Testis (tissue), 3 donors: ENCODE measurements around the gene INSM1. TPM values are rescaled to one million over a fixed set of nuclear protein-coding genes. Genes with fewer than 3 reads are reported as not detected.

Source experiments
- DNase-seq: peaks from one replicate; pipeline ENCODE4 v3.0.0-alpha.2; 2019
- H3K27ac ChIP-seq, 2 donors: fragments of 200-600 bp; sonication (generic); one replicate each; pipeline ENCODE4 v1.5.1; 2019
- H3K27me3 ChIP-seq: fragments of 200-600 bp; sonication (generic); one replicate; pipeline ENCODE4 v1.5.1; 2019
- H3K36me3 ChIP-seq: fragments of 200-600 bp; sonication (generic); one replicate; pipeline ENCODE4 v1.5.1; 2017; ENCODE audit warnings: low read depth; ENCODE audit errors: missing control alignments
- H3K4me1 ChIP-seq: fragments of 200-600 bp; sonication (generic); one replicate; pipeline ENCODE4 v1.5.1; 2019
- H3K4me3 ChIP-seq, 2 donors: fragments of 200-600 bp; sonication (generic); one replicate each; pipeline ENCODE4 v1.5.1; 2017 to 2019
- H3K9me3 ChIP-seq: fragments of 200-600 bp; sonication (generic); one replicate; pipeline ENCODE4 v1.5.1; 2017
- POLR2A ChIP-seq: fragments of 450-650 bp; IDR thresholded peaks from one replicate; pipeline ENCODE4 v1.6.1; 2017; ENCODE audit warnings: antibody characterized with exemption, mild to moderate bottlenecking, moderate library complexity
- WGBS, 2 donors: methylation state at CpG; one replicate each; pipeline ENCODE4 v1.1.5; 2018; 5-methylcytosine and 5-hydroxymethylcytosine counted together
- intact Hi-C: fragments of 100-400 bp; cut with DNase I; formaldehyde crosslinking; loops from one replicate; pipeline ENCODE4 v1.15.1; 2023; ENCODE audit warnings: low total_unique reads
- polyA plus RNA-seq: library from polyadenylated mRNA; stranded (reverse); fragments of 350-450 nt; fragmentation: Illumina TruSeq; extraction: RNeasy Lipid Tissue Mini Kit (QIAGEN cat#74804); gene quantifications from one replicate; pipeline ENCODE4 v1.2.3, GENCODE V29; 2014; ENCODE audit warnings: low read depth, low replicate concordance; ENCODE audit not compliant: insufficient read depth
- total RNA-seq, 2 donors: library from RNA; depleted of rRNA; stranded (reverse); fragments of >200 nt; gene quantifications; one replicate each; pipeline ENCODE4 v1.2.3, GENCODE V29; 2016
- TF ChIP-seq, protein P1 (sequence below), 3 experiments: fragments of 450-650 bp in 2 of 3; fragments of 200-600 bp in 1 of 3; sonication (generic) in 1 of 3; IDR thresholded peaks; one replicate each; pipeline ENCODE4 v1.5.1; 2016 to 2019; ENCODE audit warnings: antibody characterized with exemption in 3 of 3, mild to moderate bottlenecking in 2 of 3, moderate library complexity in 1 of 3

The INSM1 gene
- total and polyA plus RNA-seq, 3 donors from 2014 or later, result 0.84 to 2.8 (median 2.7) TPM

DNA sequence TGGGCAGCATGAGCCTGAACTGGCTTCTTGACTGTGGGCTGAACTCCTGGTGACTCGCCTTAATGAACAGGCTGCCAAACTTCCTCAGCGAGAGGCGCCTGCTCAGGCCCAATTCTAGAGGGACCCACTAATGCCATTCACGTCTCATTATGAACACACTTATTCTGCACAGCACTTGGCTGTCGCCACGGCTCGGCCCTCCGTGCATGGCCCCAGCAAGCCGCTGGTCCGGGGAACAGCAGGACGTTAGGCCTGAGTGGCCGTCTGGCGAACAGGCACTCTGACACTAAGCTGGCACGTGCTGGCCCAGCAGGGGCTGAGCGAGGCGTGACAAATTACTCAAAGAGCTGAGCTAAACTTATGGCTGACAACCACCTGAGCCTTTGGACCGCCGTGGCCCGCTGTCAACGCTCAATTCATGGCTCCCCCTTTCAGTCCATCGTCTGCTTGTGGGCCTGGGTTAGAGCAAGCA is 45.9 kb downstream of the INSM1 start:
- Histone ChIP-seq H3K9me3 (no peaks in the 10 kb centered on the region), H3K4me3 (no peak overlapping the region), H3K27me3 (no peaks in the 10 kb centered on the region), H3K4me1 (no peaks in the 10 kb centered on the region), H3K36me3 (no peaks in the 10 kb centered on the region), H3K27ac (no peak overlapping the region)
- intact Hi-C loops, result no loop called here
- TF ChIP-seq, protein P1, sequence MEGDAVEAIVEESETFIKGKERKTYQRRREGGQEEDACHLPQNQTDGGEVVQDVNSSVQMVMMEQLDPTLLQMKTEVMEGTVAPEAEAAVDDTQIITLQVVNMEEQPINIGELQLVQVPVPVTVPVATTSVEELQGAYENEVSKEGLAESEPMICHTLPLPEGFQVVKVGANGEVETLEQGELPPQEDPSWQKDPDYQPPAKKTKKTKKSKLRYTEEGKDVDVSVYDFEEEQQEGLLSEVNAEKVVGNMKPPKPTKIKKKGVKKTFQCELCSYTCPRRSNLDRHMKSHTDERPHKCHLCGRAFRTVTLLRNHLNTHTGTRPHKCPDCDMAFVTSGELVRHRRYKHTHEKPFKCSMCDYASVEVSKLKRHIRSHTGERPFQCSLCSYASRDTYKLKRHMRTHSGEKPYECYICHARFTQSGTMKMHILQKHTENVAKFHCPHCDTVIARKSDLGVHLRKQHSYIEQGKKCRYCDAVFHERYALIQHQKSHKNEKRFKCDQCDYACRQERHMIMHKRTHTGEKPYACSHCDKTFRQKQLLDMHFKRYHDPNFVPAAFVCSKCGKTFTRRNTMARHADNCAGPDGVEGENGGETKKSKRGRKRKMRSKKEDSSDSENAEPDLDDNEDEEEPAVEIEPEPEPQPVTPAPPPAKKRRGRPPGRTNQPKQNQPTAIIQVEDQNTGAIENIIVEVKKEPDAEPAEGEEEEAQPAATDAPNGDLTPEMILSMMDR (IDR thresholded peaks at IDR 0.05), result no peak
- TF ChIP-seq POLR2A, result no peak
- 88 to 89% methylated on average over 7 to 21 of the region's 21 CpGs for WGBS, 2 donors
- no peak for DNase-seq

DNA sequence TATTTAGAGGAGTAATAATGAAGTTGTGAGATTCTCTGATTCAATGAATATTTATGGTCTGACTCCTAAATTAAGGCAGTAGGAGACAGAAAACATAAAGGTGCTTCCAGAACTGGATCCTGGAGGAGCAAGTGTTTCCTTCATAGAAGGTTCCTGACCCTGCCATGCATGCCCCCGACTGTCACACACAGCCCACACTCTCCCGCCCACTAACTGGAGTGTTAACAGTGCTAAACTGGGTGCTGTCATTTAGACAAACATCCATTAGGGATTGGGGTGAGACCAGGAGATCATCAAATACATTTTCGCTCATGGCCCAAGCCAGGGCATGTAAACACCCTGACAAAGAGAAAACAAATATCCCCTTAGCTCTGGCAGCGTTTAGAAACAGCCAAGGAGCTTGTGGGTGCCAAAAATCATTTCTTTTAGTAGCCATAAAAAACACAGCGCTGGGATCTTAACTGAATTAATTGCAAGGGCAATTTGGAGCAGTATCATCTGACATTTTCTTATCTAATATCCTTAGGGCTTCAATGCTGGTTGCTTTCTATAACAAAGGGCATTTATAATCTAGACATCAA is 46.8 kb downstream of the INSM1 start:
- H3K4me3 ChIP-seq, result no peak overlapping the region
- no peaks in the 10 kb centered on the region for H3K9me3 ChIP-seq
- TF ChIP-seq POLR2A, result no peak
- TF ChIP-seq, protein P1 (IDR thresholded peaks at IDR 0.05), result no peak
- no peaks in the 10 kb centered on the region for H3K4me1 ChIP-seq
- 70 to 77% methylated on average over 5 of the region's 5 CpGs for WGBS, 2 donors
- intact Hi-C loops, result no loop called here
- DNase-seq, result no peak
- H3K27me3 ChIP-seq, result no peaks in the 10 kb centered on the region
- no peaks in the 10 kb centered on the region for H3K36me3 ChIP-seq
- no peak overlapping the region for H3K27ac ChIP-seq

DNA sequence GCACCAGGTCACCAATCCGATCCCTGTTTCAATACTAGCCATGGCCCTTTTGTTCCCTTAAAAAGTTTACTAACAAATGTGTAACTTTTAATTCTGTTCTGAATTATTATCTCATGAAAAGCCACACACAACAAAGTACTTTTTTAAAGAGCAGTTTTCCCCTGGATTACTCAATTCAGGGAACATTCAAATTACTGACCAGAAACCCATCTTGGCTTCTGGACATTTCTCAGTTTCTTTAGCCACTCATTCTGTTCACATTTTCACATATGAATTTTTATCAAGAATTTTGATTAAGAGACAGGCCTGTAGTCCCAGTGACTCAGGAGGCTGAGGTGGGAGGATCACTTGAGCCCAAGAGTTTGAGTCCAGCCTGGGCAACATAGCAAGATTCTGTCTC is 47.4 kb downstream of the INSM1 start:
- H3K27me3 ChIP-seq, result no peaks in the 10 kb centered on the region
- H3K4me1 ChIP-seq, result no peaks in the 10 kb centered on the region
- H3K4me3 ChIP-seq, result no peak overlapping the region
- TF ChIP-seq, protein P1 (IDR thresholded peaks at IDR 0.05), result no peak
- no peak for DNase-seq
- WGBS, 2 donors, result 79 to 85% methylated on average over 1 of the region's 1 CpG
- intact Hi-C loops, result no loop called here
- H3K27ac ChIP-seq, result no peak overlapping the region
- H3K9me3 ChIP-seq, result no peaks in the 10 kb centered on the region
- no peaks in the 10 kb centered on the region for H3K36me3 ChIP-seq

DNA sequence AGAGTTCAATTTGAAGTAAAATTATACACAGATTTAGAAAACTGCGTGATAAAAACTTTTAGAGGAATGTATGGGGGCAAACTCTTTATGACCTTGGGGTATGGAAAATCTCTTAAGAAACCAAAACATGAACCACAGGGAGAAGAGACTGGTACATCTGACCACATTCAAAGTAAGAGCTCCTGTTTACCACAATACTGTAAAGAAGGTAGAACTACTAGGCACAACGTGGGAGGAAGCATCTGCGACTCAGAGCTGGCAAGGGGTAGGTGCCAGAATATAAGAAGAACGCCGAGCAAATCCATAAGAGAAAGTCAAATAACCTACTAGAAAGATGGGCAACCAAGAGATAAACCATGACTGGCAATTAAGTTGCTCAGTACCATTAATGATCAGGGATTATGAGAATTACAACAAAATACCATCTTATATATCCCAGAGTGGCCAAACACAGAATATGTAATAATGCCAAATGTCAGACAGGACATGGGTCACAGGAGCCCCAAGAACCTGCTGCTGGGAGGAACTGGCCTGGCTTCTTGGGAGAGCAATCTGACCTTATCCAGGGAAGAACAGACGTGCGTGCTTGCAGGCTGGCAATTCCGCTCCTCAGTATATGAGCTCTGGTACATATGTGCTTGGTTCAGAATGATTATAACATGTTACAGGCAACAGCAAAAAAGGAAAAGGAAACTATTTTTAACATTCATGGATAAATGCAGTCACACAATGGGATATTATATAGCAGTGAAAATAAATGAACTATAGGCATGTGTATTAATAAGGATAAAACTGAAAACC is 50.2 kb downstream of the INSM1 start:
- H3K9me3 ChIP-seq, result no peaks in the 10 kb centered on the region
- WGBS, 2 donors, result 95 to 96% methylated on average over 8 of the region's 8 CpGs
- TF ChIP-seq, protein P1 (IDR thresholded peaks at IDR 0.05), result no peak
- no peak for TF ChIP-seq POLR2A
- no peak overlapping the region for H3K4me3 ChIP-seq
- H3K27ac ChIP-seq, result no peak overlapping the region
- intact Hi-C loops, result no loop called here
- no peaks in the 10 kb centered on the region for H3K36me3 ChIP-seq
- H3K27me3 ChIP-seq, result no peaks in the 10 kb centered on the region
- no peaks in the 10 kb centered on the region for H3K4me1 ChIP-seq
- no peak for DNase-seq
